ENCODE measurements around the gene KCNIP4. TPM values are rescaled to one million over a fixed set of nuclear protein-coding genes. Genes with fewer than 3 reads are reported as not detected.

The KCNIP4 gene
- total and polyA plus RNA-seq, 10 of the 15 experiments (the other 5 are each of a cell fraction or from before 2014, with no cell fraction given) = 0.03 to 0.23 (median 0.13) TPM; not detected in 7

DNA sequence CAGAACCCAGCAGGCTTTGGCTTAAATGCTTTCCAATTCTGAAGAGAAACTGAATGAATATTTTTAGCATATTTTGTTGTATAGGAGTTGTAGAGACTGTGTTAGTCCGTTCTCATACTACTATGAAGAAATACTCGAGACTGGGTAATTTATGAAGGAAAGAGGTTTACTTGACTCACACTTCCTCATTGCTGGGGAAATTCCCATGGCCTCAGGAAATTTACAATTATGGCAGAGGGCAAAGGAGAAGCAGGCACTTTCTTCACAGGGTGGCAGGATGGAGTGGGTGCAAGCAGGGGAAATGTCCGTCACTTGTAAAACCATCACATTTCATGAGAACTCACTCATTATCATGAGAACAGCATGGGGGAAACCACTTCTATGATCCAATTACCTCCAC is 956.6 kb downstream of the KCNIP4 start:
- no peak overlapping the region for H3K4me2 ChIP-seq (ENCODE audit: control insufficient read depth, insufficient read depth)
- no peak for TF ChIP-seq ZNF24 (IDR thresholded peaks at IDR 0.05)
- no peak for TF ChIP-seq NR2C2 (IDR thresholded peaks at IDR 0.05; ENCODE audit: borderline replicate concordance, control insufficient read depth, insufficient read length, low read depth)
- no peak for TF ChIP-seq ZNF384 (IDR thresholded peaks at IDR 0.05; ENCODE audit: borderline replicate concordance, low read depth, low read length)
- TF ChIP-seq HDGF (IDR thresholded peaks at IDR 0.05) = no peak
- TF ChIP-seq IRF5 (IDR thresholded peaks at IDR 0.05; ENCODE audit: borderline replicate concordance) = no peak
- no peak for TF ChIP-seq GATAD2B (conservative IDR thresholded peaks at IDR 0.05; ENCODE audit: low read depth)
- TF ChIP-seq KAT2A (conservative IDR thresholded peaks at IDR 0.05; ENCODE audit: control insufficient read depth, low read depth, low read length) = no peak
- TF ChIP-seq CEBPB (IDR thresholded peaks at IDR 0.05; ENCODE audit: borderline replicate concordance in 1 of 2, low read depth in 2 of 2, low read length in 2 of 2) = no peak
- no peak for TF ChIP-seq POLR2A (IDR thresholded peaks at IDR 0.05; ENCODE audit: low read depth, low read length)
- no peak for TF ChIP-seq ZBTB40 (IDR thresholded peaks at IDR 0.05; ENCODE audit: borderline replicate concordance)
- no peak for TF ChIP-seq BHLHE40 (IDR thresholded peaks at IDR 0.05; ENCODE audit: borderline replicate concordance in 1 of 2, low read depth in 2 of 2, low read length in 1 of 2)
- no peak for TF ChIP-seq YY1 (IDR thresholded peaks at IDR 0.05; ENCODE audit: low read depth, low read length)
- no peak overlapping the region for H3K27ac ChIP-seq (ENCODE audit: control insufficient read depth, insufficient read depth)
- ChIA-PET RAD21 (ENCODE audit: unreplicated experiment) (no interaction called here), CTCF (no interaction called here), SMC1A (ENCODE audit: uncharacterized antibody, unreplicated experiment) (no interaction called here), POLR2A (no interaction called here)
- FAIRE-seq = no peak
- no peaks in the 10 kb centered on the region for H3K4me1 ChIP-seq (ENCODE audit: control insufficient read depth, insufficient read depth, low read length)
- DNase-seq (ENCODE audit: low read depth, low spot score) = no peak
- H3K79me2 ChIP-seq (ENCODE audit: control insufficient read depth, insufficient read depth, low read length) = no peaks in the 10 kb centered on the region
- ATAC-seq = no peak
- H3K36me3 ChIP-seq (ENCODE audit: control insufficient read depth in 2 of 2, insufficient read depth in 2 of 2, low read length in 1 of 2) = no peaks in the 10 kb centered on the region
- H3K9me3 ChIP-seq (replicated peaks; ENCODE audit: control insufficient read depth, insufficient read depth, low read length) = no peaks in the 10 kb centered on the region
- H3K9ac ChIP-seq (ENCODE audit: control insufficient read depth, insufficient read depth, low read length) = no peak overlapping the region
- no peak overlapping the region for H3K4me3 ChIP-seq
- BruUV-seq (replicated peaks) = no TSS peak
- intact Hi-C loops (cut with micrococcal nuclease; ENCODE audit: unreplicated experiment) (no loop called here), in situ Hi-C loops (cut with MboI) (no loop called here)
- H3K27me3 ChIP-seq (replicated peaks in 1 of 2; ENCODE audit: control insufficient read depth in 2 of 2, insufficient read depth in 2 of 2, low read length in 1 of 2) = no peaks in the 10 kb centered on the region
- no peak overlapping the region for H2AFZ ChIP-seq (ENCODE audit: control insufficient read depth, low read depth, low read length)
- no peaks in the 10 kb centered on the region for H4K20me1 ChIP-seq (ENCODE audit: control insufficient read depth, insufficient read depth)
- 58% methylated on average over 3 of the region's 3 CpGs for WGBS (ENCODE audit: insufficient coverage, insufficient replicate concordance, low lambda C conversion rate, missing lambda C conversion rate)

Data from GM12878 (cell line).